ENCODE measurements around the gene SIGLEC6. TPM values are rescaled to one million over a fixed set of nuclear protein-coding genes. Genes with fewer than 3 reads are reported as not detected.

The SIGLEC6 gene
- total RNA-seq, 1 experiment from 2014 or later, result 0.31 TPM

DNA sequence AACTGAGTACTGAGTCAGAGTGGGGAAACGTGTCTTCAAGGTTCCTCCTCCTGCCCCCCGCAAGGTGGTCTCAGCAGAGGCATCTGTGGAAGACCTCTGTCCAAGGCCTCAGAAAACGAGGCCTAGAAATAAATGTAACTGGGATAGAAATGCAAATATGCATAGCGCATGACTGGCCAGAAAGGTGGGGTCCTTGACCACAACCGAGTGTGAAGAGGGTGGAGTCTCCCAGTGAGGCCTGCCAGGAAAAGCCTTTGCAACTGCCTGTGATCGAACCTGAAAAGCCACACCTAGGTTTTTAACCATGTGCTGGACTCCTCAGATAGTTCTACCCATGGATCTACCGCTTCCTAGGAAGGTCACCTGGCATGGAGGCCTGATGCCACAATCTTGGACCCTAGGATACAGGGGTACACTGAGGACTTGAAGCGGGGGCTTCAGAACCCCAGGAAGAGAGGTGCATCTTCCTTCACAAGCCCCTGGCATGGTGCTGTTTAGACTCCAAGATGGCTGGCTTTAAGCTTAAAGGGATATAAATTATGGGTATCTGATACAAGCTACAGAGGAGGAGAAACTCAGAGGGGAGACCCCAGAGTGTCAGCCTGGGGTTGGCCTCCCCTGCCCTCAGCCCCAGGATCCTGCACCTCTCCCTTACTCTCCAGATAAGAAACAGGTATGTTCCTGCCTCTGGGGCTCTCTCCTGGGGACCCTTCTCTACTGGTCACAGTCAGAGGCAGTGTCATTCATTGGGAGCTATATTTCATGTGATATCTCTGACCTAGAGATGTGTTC lies 18.3 kb upstream of the SIGLEC6 start:
- peaks cover 62% of the 10 kb centered on the region for H3K27me3 Mint-ChIP-seq (ENCODE audit: low read depth)
- H2BK15ac ChIP-seq (ENCODE audit: low read depth, low read length), result no peak overlapping the region

More for the DNA sequence above, 18.3 kb upstream of the SIGLEC6 start:
- no peak overlapping the region for H2BK120ac ChIP-seq (ENCODE audit: low read depth, low read length, poor library complexity, severe bottlenecking)
- H3K14ac ChIP-seq (ENCODE audit: insufficient read depth, low read length), result no peak overlapping the region
- H2AK5ac ChIP-seq (ENCODE audit: insufficient read length, low read length), result no peak overlapping the region
- no peak overlapping the region for H4K5ac ChIP-seq (ENCODE audit: insufficient read length, low read depth, low read length)
- H3K56ac ChIP-seq (ENCODE audit: insufficient read length, low read depth, low read length), result no peak overlapping the region
- no peak overlapping the region for H2BK5ac ChIP-seq (ENCODE audit: insufficient read length, low read length)
- WGBS (ENCODE audit: extremely low coverage, insufficient read length, low lambda C conversion rate), result no CpG with 5 or more reads among the region's 8 CpGs
- H3K4ac ChIP-seq (ENCODE audit: low read depth, low read length), result no peak overlapping the region
- DNase-seq, result no peak
- H3K79me2 ChIP-seq (ENCODE audit: insufficient read depth, low read length), result no peaks in the 10 kb centered on the region
- H3K4me1 ChIP-seq (ENCODE audit: insufficient read depth, low read length), result no peaks in the 10 kb centered on the region; the same call in 1 of the 2 replicates
- TF ChIP-seq CTCF (conservative IDR thresholded peaks at IDR 0.05), result no peak
- no peak overlapping the region for H3K4me3 Mint-ChIP-seq
- H3K4me1 Mint-ChIP-seq, result peaks cover 0 to 6% of the 10 kb centered on the region in 2 experiments; a peak in 2 of 4 replicates
- H2BK12ac ChIP-seq (ENCODE audit: insufficient read length, low read depth, low read length), result no peak overlapping the region
- H4K91ac ChIP-seq (ENCODE audit: insufficient read length, low read depth, low read length), result no peak overlapping the region
- H4K20me1 ChIP-seq (ENCODE audit: control insufficient read depth, insufficient read depth, insufficient read length), result no peaks in the 10 kb centered on the region
- H3K23me2 ChIP-seq (ENCODE audit: insufficient read length, low read depth, low read length, poor library complexity, severe bottlenecking), result no peaks in the 10 kb centered on the region
- no peak overlapping the region for H3K27ac ChIP-seq (ENCODE audit: insufficient read length, low read depth, low read length)
- no peak overlapping the region for H3K18ac ChIP-seq (ENCODE audit: insufficient read length, low read depth, low read length)
- H3K36me3 Mint-ChIP-seq (ENCODE audit: insufficient read depth in 1 of 3, low read depth in 3 of 3), result no peaks in the 10 kb centered on the region; a peak in 2 of 7 replicates
- no peak overlapping the region for H2AFZ ChIP-seq (ENCODE audit: low read length)
- H3K27ac Mint-ChIP-seq, result no peak overlapping the region
- no peaks in the 10 kb centered on the region for H3K9me3 ChIP-seq (ENCODE audit: control insufficient read depth, low read depth, low read length)
- H3K23ac ChIP-seq (ENCODE audit: insufficient read length, low read depth, low read length), result no peak overlapping the region
- H3K79me1 ChIP-seq (ENCODE audit: insufficient read depth, low read depth, low read length, poor library complexity, severe bottlenecking), result no peaks in the 10 kb centered on the region
- H3K4me2 ChIP-seq (ENCODE audit: insufficient read depth, insufficient read length, low read length), result no peak overlapping the region
- no peak overlapping the region for H3T11ph ChIP-seq (ENCODE audit: low read length)
- no peaks in the 10 kb centered on the region for H3K27me3 ChIP-seq (ENCODE audit: insufficient read depth, low read length)
- no peak overlapping the region for H2BK20ac ChIP-seq (ENCODE audit: low read depth, low read length, poor library complexity, severe bottlenecking)
- no peak overlapping the region for H3K9ac ChIP-seq (ENCODE audit: extremely low read depth, insufficient read length, low read length)
- no peak overlapping the region for H4K8ac ChIP-seq (replicated peaks; ENCODE audit: insufficient read length, low read depth, low read length)
- H3K9me3 Mint-ChIP-seq, result peaks cover 46 to 93% of the 10 kb centered on the region in 2 experiments

All from H9 (cell line).